Fibroblast of villous mesenchyme (primary cell): ENCODE data around the gene PHF21B. TPM values are rescaled to one million over a fixed set of nuclear protein-coding genes. Genes with fewer than 3 reads are reported as not detected.

Experiments
- DNase-seq: peaks from one replicate; pipeline ENCODE4 v3.0.0-alpha.2; 2010; ENCODE audit warnings: low read depth
- H3K4me3 ChIP-seq: 2 replicates; pipeline ENCODE4 v1.5.1; 2011; ENCODE audit warnings: low read depth, mild to moderate bottlenecking, low read length
- total RNA-seq: library from RNA; depleted of rRNA; stranded (reverse); fragments of >200 nt; gene quantifications from 2 replicates; pipeline ENCODE4 v1.2.3, GENCODE V29; 2012
- TF ChIP-seq, protein P1 (sequence below): IDR thresholded peaks from 2 replicates; pipeline ENCODE4 v1.5.1; 2012; ENCODE audit warnings: low read depth, mild to moderate bottlenecking, low read length; ENCODE audit not compliant: insufficient read depth

Gene PHF21B
- total RNA-seq, 1 donor: not detected

DNA sequence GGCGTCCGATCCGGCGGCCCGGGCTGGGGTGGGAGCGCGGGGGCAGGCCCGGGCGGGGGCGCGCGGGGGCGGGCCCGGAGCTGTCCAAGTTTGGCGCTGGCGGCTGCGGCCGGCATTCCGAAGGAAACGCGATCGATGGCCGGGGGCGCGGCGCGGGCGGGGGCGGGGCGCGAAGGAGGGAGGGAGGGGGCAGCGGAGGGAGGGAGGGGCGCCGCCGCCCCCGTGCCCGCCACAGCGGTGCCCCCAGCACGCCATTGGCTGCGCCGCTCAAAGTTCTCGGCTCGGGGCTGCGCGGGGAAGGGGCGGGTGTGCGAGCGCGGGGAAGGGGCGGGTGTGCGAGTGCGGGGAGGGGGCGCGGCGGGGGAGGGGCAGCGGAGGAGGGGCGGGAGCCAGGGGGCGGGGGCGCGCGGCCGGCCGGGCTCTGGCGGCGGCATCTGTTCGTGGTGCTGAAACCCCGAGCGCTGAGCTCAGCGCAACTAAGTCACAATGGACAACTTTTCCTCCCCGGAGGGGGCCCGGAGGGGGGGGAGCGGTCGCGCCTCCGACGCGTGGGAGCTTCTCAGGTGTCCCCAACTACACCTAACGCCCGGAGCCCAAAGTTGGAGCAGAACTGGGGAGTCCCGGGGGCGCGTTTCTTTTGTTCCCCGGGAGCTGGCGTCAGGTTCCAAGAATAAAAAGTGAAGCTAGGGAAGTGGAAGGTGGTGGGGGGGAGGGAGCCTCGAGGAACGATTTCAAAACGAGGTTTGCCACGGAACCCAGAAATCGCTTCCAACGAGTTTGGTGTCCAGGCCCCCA, 2.2 kb downstream of the PHF21B start:
- TF ChIP-seq, protein P1, sequence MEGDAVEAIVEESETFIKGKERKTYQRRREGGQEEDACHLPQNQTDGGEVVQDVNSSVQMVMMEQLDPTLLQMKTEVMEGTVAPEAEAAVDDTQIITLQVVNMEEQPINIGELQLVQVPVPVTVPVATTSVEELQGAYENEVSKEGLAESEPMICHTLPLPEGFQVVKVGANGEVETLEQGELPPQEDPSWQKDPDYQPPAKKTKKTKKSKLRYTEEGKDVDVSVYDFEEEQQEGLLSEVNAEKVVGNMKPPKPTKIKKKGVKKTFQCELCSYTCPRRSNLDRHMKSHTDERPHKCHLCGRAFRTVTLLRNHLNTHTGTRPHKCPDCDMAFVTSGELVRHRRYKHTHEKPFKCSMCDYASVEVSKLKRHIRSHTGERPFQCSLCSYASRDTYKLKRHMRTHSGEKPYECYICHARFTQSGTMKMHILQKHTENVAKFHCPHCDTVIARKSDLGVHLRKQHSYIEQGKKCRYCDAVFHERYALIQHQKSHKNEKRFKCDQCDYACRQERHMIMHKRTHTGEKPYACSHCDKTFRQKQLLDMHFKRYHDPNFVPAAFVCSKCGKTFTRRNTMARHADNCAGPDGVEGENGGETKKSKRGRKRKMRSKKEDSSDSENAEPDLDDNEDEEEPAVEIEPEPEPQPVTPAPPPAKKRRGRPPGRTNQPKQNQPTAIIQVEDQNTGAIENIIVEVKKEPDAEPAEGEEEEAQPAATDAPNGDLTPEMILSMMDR: no peak
- DNase-seq: peak; percentile 31

GRCh38 chr22:45006964-45007390, 2.8 kb downstream of the PHF21B start:
- TF ChIP-seq, protein P1: no peak
- no peak for DNase-seq
- H3K4me3 ChIP-seq: no peak overlapping the region

More for the DNA sequence above, 2.2 kb downstream of the PHF21B start:
- peak overlapping the region; percentile 34 for H3K4me3 ChIP-seq

DNA sequence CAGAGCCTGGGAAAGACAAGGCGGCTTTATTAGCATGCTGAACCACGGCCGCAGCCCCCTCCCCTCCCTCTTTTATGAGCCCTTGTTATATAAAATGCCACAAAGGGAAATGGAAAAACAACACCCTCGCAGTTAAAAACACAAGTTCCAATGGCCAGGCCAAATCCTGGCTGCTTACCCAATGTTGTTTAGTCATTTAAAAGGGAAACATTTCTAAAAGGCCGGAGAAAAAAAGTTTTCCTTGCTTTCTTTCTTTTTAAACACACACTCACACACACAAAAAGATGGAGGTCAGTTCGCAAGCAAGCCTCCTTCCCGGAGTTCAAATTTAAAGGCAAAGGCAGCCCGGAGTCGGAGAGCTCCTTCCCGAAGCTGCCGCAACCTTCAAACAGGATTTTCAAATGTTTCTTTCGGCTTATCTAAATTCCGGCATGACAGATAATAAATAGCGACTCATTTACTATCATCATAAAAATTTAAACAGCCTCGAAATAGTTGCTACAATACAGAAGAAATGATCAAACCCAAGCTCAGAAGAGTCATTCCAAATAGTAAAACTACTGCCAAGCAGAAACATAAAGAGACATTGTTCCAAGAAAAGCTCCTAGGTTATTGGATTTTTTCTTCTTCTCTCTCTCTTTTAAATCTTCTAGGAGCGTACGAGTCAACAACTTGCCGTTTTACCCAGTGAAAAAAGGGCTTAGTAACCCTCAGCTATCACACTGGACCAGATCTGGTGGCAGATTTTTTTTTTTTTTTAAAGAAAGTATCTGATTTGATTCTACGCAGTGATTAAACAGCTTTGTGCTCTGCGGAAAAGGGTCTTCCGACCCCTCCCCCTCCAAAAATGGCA, 3.5 kb downstream of the PHF21B start:
- TF ChIP-seq, protein P1: no peak
- DNase-seq: peak; percentile 7
- no peak overlapping the region for H3K4me3 ChIP-seq

- no peak overlapping the region for H3K4me3 ChIP-seq
- TF ChIP-seq, protein P1: no peak
- no peak for DNase-seq
These were observed 8.2 kb downstream of the PHF21B start for GRCh38 chr22:45001653-45002052.

GRCh38 chr22:45000330-45000729, 9.5 kb downstream of the PHF21B start:
- no peak overlapping the region for H3K4me3 ChIP-seq
- DNase-seq: no peak
- TF ChIP-seq, protein P1: no peak

GRCh38 chr22:44999687-45000086, 10.1 kb downstream of the PHF21B start:
- no peak overlapping the region for H3K4me3 ChIP-seq
- TF ChIP-seq, protein P1: no peak
- no peak for DNase-seq
